HS-27A (cell line): ENCODE data around the gene ARL10.

Experiments used
- DNase-seq: peaks from one replicate; pipeline ENCODE4 v3.0.0-alpha.2; 2012; ENCODE audit warnings: low read depth, missing footprints

The ARL10 gene, protein sequence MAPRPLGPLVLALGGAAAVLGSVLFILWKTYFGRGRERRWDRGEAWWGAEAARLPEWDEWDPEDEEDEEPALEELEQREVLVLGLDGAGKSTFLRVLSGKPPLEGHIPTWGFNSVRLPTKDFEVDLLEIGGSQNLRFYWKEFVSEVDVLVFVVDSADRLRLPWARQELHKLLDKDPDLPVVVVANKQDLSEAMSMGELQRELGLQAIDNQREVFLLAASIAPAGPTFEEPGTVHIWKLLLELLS

DNA sequence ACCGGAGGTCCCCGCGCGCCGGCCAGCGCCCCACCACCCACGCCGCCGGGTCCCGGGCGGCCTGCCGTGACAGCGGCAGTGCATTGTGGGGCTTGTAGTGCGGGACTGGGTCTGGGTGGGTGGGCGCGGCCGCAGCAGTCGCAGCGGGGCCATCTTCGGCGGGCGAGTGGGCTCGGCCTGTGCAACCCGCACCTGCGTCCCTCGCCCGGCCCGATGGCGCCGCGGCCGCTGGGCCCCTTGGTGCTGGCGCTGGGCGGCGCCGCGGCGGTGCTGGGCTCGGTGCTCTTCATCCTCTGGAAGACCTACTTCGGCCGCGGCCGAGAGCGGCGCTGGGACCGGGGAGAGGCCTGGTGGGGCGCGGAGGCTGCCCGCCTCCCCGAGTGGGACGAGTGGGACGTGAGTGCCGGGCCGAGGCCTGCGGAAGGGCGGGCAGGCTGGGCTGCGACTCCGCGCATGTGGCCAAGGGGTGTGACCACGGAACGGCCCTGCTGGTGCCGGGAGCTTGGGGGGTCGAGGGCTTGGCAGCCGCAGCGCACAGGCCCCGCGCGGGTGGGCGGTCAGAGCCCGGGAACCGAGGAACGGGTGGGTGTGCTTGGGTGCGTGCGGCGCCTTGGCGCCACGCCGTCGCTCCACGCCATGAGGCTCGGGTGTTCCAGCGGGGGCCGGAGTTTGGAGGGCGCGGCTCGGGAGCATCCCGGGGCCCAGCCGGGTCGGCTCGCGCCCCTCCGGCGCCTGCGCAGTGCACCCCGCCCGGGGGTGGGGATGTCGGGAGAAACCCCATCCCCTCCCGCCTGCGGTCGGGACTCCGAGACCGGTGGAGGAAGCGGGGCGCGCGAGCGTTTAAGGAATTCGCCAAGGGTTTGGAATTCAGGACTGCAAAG lies at the start of gene ARL10:
Gene ARL10, plus strand, starts transcription at position 137 of the 881 bp plus-strand sequence. Its CDS starts 77 bp downstream, at position 214.
- no peak for DNase-seq

DNA sequence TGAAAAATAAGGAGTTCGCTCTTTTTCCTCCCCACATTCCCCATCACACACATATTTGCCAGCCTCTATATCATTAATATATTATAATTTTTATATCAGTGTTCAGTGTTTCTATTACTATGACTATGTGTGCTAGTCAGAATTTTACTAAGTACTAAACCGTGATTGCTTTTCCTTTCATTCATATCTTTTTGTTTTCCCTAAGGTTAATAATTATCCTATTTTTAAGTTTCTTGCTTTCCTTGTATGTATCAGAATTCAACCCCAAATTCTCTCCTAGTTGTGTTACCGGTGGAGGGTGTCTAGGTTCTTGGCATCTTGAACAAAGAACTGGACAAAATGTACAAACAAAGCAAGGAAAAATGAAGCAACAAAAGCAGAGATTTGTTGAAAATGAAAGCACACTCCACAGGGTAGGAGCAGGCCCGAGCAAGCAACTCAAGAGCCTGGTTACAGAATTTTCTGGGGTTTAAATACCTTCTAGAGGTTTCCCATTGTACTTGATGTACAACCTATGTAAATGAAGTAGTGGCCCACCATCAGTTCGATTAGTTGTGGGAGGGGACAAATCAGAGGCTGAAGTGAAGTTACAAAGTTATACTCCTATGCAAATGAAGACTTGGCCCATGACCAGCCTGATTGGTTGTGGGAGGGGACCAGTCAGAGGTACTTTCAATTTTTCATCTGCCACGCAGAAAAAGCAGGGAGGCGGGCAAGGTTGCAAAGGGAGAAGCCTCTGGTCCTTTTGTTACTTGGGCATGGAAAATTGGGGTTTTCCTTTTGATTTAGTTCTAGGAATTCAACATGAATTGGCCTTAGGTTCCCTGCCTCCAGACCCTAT lies 47.5 kb upstream of the ARL10 start:
- DNase-seq: no peak

DNA sequence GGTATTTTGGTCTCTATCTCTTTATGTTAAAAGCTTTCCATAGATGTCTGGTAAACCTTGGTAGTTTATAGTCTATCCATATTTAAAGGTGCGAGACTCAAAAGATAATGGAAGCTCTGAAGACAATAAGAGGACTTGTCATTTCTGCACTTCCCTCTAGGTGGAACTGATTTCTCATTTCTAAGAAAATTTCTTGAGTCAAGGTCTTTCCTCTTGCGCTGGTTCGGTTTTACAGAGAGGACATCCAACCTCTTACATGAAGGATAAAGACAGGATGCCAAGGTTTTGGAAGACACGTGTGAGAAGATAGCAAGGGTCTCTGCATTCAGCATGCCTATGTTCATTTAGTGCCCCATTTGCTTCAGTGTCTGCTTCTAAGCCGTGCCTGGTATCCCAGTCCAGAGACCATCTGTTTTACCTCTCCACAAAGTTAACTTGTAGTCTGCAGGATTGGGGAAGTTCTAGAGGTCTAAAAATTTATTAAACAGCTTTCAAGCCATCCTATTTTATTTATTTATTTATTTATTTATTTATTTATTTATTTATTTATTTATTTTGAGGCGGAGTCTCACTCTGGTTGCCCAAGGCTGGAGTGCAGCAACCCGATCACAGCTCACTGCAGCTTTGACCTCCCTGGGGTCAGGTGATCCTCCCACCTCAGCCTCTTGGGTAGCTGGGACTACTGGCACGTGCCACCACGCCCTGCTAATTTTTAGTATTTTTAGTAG lies 45.3 kb upstream of the ARL10 start:
- DNase-seq: no peak

DNA sequence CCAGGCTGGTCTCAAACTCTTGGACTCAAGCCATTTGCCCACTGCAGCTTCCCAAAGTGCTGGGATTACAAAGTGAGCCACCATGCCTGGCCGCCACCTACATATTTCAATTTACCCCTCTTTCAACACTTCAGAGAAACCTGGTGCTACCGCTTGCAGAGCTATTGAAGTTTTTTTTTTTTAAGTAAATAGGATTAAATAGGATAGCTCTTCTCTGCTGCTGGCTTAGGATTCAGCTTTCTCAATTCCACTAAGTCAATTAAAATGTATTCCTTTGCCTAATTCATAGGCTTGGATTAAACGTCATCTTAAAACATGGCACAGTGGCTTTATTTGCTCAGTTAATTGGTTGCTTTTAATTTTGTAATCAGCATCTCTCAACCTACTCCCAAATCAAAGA lies 44.7 kb upstream of the ARL10 start:
- DNase-seq: no peak

DNA sequence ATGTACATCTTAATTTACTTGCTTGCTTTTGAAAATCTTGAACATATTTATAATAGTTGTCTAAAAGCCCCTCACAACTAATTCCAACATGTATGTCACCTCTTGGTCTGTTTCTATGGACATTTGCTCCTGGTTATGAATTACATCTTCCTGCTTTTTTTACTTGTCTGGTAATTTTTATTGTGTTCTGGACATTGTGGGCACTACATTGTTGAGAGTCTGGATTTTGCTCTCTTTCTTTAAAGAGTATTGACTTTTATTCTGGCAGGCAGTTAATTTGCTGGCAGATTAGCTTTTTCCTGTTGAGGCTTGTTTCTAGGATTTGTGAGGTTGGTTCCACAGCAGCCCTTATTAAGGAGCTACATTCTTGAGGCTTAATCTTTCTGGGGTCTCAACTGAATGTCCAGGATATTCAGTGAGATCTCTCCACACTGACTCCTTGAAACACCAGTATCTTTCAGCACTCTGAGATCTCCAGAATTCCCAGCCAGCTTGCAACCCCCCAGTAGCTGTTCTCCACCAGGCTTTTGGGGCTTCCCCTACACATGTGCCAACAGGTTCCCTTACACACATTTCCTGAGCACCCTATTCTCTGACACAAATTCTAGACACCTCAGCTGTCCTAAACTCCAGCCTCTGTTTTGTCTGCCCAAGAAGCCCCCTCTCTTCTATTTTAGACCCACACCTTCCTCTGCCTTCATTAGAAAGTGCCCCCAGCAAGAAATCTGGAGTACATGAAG lies 31.1 kb upstream of the ARL10 start:
- DNase-seq: no peak

DNA sequence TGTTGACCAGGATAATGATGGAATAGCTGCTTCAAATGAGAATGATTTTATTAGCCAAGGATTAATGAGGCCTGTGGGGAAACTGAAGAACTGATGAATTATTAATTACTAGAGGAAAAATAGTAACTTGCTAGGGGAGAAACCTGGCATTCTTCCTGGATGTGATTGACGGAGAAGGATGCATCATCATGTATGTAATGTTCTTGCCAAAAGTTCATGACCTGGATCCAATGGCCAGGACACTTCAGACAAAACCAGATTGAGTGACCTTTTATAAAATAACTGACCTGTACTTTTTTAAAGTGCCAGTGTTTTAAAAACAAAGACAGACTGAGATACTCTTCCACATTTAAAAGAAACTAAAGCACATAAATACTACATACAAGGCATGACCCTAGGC lies 27.4 kb upstream of the ARL10 start:
- DNase-seq: no peak

DNA sequence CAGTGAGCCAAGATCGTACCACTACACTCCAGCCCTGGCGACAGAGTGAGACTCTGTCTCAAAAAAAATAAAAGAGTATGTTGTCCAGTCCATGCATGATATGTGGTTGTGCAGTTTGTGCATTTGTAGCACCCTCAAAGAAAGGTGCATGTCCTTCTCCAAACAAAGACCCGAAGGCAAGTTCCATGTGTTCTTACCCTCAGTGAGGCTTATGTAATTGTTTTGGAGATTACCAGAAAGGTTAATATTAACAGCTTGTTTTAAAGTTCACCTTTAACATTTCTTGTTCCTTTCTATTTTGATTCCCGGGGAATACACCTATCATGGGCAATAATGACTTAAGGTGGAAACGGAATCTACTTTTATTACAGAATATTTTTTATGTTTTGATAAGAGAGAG lies 26.0 kb upstream of the ARL10 start:
- no peak for DNase-seq

DNA sequence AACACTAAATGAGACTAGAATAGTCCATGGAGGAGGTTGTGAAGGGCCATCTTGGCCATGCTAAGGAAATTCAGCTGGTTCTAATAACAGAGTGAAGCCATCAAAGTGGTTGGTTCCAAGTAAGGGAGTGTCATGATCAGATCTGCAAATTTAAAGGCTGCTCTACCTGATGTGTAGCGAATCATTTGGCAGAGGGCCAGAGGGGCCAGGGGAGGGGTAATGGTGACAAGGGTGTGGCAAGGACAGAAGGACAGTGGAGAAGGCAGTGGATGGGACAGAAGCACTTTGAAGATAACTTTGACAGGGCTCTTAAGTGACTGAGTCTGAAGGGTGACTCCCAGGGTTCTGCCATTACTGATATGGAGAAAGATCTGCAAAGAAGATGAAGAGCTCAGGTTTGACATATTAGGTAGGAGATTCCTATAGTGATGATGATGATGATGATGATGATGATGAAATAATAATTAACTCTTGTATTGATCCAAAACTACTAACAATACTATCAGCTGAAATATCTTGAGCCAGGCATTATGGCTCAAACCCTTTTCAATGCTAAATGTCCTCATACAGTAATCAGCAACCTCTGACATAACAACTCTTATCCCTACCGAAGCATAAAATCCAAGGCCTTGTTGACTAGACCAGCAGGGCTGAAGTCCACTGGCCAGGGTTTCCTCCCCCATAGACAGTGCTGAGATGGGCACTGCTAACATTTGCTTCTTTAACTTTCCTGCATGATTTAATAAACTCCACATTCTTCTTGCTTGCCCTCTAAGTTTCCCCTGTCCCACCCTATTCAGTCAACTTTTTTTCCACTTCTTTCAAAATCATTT lies 23.7 kb upstream of the ARL10 start:
- no peak for DNase-seq

DNA sequence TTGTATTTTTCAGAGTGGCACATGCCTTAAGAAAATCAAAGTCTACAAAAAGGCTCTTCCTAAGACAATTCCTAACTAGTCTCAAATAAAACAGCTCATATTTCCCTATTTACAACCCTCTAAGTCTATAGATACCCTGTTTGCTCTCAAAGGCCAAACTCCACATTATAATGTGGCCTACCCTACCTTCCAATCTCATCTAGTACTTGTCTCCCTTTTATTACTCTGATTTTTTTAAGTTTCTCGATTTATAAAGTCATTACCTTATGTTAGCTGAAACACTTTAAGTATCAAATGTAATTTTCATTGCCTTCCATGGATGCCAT lies 23.2 kb upstream of the ARL10 start:
- DNase-seq: no peak

DNA sequence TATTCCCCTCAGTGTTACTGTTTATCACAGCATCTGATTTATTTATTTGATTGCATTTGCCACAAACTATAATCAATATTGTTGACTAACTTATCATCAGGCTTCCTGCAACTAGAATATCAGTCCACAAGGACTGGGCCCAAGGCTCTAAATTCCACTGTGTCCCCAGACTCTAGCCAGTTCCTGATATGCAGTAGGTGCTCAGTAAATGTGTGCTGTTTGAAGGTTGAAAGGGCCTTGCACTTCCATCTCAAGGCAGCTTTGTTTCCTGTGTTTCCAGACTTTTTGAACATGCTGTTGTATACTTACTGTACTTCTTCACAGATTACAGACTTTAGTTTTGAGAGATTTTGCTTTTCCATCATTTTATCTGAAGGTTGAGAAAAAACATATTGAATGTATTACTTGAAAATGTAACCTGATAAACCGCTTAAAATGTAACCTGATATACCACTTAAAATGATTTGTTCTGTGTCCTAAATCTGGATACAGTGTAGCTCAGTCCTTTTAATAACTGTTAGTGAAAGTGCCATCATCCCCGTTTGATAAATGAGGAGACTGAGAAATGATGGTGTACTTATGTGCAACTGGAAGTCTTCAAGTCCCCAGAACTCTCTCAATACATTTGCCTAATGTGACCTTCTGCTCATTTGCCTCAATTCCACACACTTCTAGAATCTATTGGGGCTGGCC lies 22.4 kb upstream of the ARL10 start:
- DNase-seq: no peak

DNA sequence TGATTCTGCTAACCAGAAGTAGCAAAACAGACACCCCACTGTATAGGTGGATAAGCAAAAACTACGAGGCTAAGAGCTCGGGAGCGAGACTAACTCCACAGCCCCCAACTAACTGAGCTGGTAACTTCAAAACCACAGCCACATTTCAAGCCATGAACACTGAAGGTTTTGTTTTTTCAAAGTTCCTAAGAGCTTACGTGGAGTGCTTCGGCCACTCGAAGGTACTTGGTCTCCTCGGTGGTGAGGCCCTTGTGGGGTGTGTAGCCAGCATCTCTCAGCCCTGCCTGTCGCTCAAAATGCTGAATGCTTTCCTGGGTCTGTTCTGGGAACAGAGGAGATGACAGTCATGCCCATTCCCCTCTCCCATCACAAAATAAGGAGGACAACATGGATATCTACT lies 14.9 kb upstream of the ARL10 start:
- DNase-seq: no peak

DNA sequence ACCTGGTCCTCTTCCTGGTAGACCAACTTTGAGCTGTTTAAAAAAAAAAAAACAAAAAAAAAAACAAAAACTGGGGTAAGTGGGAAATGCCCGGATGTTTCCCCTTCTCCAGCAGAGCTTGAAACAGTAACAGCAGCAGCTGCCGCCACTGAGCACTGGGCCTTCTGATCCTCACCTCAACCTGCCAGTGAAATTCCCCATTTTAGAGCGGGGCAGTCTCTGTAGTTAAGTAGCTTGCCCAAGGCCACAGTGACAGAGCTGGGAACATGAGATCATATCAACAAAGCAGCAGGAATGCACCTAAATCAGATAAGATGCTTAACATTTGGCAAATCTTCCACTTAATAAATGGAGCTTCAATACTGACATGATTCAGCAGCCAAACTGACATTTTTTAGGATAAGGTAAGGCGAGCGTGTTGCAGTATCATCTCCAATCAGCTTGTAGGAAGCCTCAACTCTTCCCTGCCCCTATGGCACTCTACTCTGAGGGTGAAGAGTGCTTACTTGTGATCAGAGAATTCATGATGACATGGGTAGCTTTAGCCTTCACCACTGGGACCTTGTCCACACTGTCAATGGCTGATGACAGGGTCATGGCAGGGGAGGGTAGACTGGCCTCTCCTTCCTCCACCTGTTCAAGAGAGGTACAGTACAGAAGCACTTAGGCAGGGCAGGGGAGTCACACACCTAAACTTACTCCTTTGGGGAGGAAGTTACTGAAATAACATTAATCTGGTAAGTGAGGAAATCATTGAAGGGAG lies 13.0 kb upstream of the ARL10 start:
- no peak for DNase-seq

DNA sequence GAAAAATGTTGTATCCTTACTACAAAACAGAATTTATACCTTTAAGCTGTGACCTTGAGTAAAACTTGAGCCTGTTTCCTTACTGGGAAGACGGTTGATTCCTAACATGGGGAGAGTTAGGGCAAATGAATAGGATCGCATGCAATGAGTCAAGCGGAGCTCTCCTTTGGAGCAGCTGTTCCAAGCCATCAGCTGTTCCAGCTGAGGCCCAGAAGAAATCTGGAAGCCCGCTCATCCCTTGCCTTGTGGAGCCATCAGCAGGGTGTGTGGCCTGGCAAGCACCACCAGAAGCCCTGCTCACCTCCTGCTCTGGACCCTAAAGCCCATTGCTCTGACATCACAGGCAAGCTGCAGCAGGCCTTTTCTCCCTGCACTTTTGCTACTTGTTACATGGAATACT lies 11.8 kb upstream of the ARL10 start:
- DNase-seq: no peak

DNA sequence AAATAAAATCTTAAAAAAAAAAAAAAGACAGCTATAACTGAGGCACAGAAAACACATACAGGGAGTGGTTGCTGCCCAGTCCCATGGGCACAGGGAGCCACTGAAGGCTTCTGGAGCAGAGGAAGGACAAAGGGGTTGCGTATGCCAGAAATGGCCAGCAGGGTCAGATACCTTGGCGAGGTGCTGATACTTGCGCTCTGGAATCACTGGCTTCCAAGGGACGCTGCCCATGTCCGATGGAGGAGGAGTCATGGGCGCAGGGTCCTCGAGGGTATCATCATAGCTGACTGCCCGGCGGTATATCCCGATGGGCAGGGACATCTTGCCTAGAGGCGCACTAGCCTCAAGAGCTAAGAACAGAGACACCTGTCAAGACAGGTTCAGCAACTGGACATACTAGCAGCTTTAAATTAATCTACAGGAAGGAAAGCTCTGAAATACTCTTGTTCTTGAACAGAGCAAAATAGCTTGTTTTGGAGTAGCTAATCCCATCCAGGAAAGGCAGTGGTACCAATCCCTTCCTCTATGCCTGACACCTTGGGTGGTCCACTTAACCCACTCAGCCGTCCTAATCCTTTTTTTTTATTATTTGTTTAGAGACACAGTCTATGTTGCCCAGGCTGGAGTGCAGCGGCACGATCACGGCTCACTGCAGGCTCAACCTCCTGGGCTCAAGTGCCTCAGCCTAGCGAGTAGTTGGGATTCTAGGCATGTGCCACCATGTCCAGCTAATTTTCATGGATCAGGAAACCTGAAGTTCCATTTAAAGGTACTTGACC lies 9.7 kb upstream of the ARL10 start:
- DNase-seq: no peak

DNA sequence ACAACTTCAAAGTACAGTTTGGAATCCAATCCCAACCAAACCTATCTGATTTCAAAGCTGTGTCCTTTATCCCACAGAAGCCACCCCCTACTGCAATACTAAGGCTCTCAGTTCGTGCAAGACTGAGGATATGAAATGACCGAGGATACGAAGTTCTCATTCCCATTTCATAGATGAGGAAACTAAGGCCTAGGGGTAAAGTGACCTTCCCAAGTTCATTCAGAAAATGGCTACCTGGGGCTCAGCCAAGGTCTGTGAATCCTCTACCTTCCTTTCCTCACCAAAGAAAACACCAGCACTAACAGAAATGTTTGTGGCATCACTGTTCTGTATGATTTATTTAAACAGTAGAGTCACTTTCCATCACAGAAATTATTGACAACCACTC lies 9.1 kb upstream of the ARL10 start:
- DNase-seq: no peak

DNA sequence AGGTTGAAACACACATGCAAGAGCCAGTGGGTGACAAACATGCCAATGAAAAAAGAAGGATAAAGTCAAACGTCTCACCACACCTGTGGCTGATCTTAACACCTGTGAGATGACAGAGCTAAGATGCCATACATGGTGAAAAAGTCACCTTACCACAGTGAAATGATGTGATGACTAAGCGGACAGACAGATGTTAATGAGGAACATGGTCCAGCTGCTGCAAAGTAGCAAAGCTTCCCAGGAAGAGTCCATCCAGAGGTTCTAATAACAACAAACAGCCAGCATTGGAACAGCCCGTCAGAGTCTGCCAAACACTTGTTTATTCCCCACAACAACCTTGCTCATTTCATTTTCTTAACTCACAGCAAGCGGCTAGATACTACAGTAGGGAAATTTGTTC lies 5.6 kb upstream of the ARL10 start:
- no peak for DNase-seq

DNA sequence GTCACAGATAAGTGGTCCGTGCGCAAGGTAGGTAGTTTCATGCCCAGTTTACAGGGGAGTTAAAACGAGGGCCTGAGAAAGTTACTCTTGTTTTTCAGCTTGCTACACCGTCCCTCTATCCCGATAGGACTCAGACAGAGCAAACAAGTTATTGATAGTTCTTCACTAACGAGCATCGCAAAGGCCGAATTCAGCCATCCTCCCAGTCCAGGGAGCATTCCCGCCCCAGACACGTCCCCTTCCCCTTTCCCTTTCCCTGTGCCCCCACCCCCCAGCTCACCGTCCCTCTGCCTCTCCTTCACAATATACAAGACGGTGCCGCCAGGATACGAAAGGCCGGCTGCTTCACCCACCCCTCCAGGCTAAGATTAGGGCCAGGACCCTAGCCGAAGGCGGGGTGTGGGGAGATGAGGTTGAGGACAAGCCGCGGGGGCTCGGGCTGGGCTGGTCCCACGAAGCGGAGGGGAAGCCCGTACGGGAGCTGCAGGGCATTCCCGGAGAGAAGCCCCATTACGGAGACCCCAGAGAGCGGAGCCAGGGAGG lies 4.3 kb upstream of the ARL10 start:
- no peak for DNase-seq
